ENCODE data around the gene C20orf202. TPM values are rescaled to one million over a fixed set of nuclear protein-coding genes. Genes with fewer than 3 reads are reported as not detected.

C20orf202 gene
- total and polyA plus RNA-seq, 2 experiments from 2014 or later = not detected

DNA sequence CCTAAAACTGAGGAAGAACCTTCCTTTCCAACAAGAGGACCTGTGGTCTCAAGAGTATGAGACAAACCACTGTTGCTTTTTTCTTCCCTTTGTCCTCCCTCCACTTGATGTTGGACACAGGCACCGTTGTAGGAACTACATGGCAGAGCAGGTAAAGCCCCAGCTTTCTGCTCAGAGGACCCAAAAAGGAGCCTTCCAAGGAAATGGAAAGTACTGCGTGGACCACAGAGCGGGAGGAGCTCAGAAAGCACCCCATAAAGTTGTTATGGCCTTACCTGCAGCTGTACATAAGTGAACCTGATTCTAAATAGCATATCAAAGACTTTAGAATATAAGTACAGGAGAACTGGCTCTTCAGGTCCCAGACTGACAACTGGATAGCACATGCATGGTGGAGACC lies 47.9 kb upstream of the C20orf202 start:
- no peaks in the 10 kb centered on the region for H3K4me1 ChIP-seq (ENCODE audit: insufficient read depth)
- no peaks in the 10 kb centered on the region for H3K79me2 ChIP-seq (replicated peaks; ENCODE audit: insufficient read depth)
- peaks cover 1% of the 10 kb centered on the region; the same call in 1 of the 2 replicates for H4K20me1 ChIP-seq (replicated peaks; ENCODE audit: insufficient read depth)
- ATAC-seq (no peak), DNase-seq (ENCODE audit: low spot score) (no peak)
- H3K27ac Mint-ChIP-seq = no peak overlapping the region
- H3K27ac ChIP-seq (ENCODE audit: low read depth) = no peak overlapping the region
- H3K9me3 Mint-ChIP-seq = no peaks in the 10 kb centered on the region
- H3K36me3 ChIP-seq (ENCODE audit: insufficient read depth) = no peaks in the 10 kb centered on the region
- no peak for TF ChIP-seq ZNF114 (CRISPR knock-in tag; IDR thresholded peaks at IDR 0.05)
- TF ChIP-seq, protein P1, sequence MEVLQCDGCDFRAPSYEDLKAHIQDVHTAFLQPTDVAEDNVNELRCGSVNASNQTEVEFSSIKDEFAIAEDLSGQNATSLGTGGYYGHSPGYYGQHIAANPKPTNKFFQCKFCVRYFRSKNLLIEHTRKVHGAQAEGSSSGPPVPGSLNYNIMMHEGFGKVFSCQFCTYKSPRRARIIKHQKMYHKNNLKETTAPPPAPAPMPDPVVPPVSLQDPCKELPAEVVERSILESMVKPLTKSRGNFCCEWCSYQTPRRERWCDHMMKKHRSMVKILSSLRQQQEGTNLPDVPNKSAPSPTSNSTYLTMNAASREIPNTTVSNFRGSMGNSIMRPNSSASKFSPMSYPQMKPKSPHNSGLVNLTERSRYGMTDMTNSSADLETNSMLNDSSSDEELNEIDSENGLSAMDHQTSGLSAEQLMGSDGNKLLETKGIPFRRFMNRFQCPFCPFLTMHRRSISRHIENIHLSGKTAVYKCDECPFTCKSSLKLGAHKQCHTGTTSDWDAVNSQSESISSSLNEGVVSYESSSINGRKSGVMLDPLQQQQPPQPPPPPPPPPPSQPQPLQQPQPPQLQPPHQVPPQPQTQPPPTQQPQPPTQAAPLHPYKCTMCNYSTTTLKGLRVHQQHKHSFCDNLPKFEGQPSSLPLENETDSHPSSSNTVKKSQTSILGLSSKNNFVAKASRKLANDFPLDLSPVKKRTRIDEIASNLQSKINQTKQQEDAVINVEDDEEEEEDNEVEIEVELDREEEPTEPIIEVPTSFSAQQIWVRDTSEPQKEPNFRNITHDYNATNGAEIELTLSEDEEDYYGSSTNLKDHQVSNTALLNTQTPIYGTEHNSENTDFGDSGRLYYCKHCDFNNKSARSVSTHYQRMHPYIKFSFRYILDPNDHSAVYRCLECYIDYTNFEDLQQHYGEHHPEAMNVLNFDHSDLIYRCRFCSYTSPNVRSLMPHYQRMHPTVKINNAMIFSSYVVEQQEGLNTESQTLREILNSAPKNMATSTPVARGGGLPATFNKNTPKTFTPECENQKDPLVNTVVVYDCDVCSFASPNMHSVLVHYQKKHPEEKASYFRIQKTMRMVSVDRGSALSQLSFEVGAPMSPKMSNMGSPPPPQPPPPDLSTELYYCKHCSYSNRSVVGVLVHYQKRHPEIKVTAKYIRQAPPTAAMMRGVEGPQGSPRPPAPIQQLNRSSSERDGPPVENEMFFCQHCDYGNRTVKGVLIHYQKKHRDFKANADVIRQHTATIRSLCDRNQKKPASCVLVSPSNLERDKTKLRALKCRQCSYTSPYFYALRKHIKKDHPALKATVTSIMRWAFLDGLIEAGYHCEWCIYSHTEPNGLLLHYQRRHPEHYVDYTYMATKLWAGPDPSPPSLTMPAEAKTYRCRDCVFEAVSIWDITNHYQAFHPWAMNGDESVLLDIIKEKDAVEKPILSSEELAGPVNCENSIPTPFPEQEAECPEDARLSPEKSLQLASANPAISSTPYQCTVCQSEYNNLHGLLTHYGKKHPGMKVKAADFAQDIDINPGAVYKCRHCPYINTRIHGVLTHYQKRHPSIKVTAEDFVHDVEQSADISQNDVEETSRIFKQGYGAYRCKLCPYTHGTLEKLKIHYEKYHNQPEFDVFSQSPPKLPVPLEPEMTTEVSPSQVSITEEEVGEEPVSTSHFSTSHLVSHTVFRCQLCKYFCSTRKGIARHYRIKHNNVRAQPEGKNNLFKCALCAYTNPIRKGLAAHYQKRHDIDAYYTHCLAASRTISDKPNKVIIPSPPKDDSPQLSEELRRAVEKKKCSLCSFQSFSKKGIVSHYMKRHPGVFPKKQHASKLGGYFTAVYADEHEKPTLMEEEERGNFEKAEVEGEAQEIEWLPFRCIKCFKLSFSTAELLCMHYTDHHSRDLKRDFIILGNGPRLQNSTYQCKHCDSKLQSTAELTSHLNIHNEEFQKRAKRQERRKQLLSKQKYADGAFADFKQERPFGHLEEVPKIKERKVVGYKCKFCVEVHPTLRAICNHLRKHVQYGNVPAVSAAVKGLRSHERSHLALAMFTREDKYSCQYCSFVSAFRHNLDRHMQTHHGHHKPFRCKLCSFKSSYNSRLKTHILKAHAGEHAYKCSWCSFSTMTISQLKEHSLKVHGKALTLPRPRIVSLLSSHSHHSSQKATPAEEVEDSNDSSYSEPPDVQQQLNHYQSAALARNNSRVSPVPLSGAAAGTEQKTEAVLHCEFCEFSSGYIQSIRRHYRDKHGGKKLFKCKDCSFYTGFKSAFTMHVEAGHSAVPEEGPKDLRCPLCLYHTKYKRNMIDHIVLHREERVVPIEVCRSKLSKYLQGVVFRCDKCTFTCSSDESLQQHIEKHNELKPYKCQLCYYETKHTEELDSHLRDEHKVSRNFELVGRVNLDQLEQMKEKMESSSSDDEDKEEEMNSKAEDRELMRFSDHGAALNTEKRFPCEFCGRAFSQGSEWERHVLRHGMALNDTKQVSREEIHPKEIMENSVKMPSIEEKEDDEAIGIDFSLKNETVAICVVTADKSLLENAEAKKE (CRISPR knock-in tag; IDR thresholded peaks at IDR 0.05) = no peak
- TF ChIP-seq JUNB (IDR thresholded peaks at IDR 0.05; ENCODE audit: unreplicated experiment) = no peak
- no peak for TF ChIP-seq CREB1 (CRISPR knock-in tag; IDR thresholded peaks at IDR 0.05; ENCODE audit: low read depth)
- no peak for TF ChIP-seq POLR2AphosphoS5 (IDR thresholded peaks at IDR 0.05; ENCODE audit: low read depth)
- no peak for TF ChIP-seq NANOG (IDR thresholded peaks at IDR 0.05; ENCODE audit: borderline replicate concordance)
- TF ChIP-seq, protein P2, sequence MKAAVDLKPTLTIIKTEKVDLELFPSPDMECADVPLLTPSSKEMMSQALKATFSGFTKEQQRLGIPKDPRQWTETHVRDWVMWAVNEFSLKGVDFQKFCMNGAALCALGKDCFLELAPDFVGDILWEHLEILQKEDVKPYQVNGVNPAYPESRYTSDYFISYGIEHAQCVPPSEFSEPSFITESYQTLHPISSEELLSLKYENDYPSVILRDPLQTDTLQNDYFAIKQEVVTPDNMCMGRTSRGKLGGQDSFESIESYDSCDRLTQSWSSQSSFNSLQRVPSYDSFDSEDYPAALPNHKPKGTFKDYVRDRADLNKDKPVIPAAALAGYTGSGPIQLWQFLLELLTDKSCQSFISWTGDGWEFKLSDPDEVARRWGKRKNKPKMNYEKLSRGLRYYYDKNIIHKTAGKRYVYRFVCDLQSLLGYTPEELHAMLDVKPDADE (IDR thresholded peaks at IDR 0.05) = no peak
- TF ChIP-seq, protein P3, sequence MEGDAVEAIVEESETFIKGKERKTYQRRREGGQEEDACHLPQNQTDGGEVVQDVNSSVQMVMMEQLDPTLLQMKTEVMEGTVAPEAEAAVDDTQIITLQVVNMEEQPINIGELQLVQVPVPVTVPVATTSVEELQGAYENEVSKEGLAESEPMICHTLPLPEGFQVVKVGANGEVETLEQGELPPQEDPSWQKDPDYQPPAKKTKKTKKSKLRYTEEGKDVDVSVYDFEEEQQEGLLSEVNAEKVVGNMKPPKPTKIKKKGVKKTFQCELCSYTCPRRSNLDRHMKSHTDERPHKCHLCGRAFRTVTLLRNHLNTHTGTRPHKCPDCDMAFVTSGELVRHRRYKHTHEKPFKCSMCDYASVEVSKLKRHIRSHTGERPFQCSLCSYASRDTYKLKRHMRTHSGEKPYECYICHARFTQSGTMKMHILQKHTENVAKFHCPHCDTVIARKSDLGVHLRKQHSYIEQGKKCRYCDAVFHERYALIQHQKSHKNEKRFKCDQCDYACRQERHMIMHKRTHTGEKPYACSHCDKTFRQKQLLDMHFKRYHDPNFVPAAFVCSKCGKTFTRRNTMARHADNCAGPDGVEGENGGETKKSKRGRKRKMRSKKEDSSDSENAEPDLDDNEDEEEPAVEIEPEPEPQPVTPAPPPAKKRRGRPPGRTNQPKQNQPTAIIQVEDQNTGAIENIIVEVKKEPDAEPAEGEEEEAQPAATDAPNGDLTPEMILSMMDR (conservative IDR thresholded peaks at IDR 0.05; ENCODE audit: low read depth in 2 of 2) = no peak
- TF ChIP-seq, protein P4, sequence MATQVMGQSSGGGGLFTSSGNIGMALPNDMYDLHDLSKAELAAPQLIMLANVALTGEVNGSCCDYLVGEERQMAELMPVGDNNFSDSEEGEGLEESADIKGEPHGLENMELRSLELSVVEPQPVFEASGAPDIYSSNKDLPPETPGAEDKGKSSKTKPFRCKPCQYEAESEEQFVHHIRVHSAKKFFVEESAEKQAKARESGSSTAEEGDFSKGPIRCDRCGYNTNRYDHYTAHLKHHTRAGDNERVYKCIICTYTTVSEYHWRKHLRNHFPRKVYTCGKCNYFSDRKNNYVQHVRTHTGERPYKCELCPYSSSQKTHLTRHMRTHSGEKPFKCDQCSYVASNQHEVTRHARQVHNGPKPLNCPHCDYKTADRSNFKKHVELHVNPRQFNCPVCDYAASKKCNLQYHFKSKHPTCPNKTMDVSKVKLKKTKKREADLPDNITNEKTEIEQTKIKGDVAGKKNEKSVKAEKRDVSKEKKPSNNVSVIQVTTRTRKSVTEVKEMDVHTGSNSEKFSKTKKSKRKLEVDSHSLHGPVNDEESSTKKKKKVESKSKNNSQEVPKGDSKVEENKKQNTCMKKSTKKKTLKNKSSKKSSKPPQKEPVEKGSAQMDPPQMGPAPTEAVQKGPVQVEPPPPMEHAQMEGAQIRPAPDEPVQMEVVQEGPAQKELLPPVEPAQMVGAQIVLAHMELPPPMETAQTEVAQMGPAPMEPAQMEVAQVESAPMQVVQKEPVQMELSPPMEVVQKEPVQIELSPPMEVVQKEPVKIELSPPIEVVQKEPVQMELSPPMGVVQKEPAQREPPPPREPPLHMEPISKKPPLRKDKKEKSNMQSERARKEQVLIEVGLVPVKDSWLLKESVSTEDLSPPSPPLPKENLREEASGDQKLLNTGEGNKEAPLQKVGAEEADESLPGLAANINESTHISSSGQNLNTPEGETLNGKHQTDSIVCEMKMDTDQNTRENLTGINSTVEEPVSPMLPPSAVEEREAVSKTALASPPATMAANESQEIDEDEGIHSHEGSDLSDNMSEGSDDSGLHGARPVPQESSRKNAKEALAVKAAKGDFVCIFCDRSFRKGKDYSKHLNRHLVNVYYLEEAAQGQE (IDR thresholded peaks at IDR 0.05; ENCODE audit: unreplicated experiment) = no peak
- no peak for TF ChIP-seq EZH2phosphoT487 (IDR thresholded peaks at IDR 0.05; ENCODE audit: unreplicated experiment)
- TF ChIP-seq EZH2 (IDR thresholded peaks at IDR 0.05; ENCODE audit: low read depth, unreplicated experiment) = no peak
- H3K36me3 Mint-ChIP-seq (ENCODE audit: low read depth) = peaks cover 16% of the 10 kb centered on the region; the same call in 2 of the 3 replicates
- H3K27me3 ChIP-seq (ENCODE audit: insufficient read depth) = no peaks in the 10 kb centered on the region
- no peaks in the 10 kb centered on the region for H3F3A ChIP-seq (replicated peaks; ENCODE audit: low read depth)
- H2AFZ ChIP-seq = no peak overlapping the region
- H3K4me1 Mint-ChIP-seq = no peaks in the 10 kb centered on the region
- no peak overlapping the region for H3K4me2 ChIP-seq
- no peak overlapping the region for H3K4me3 Mint-ChIP-seq
- H3K9me2 ChIP-seq (ENCODE audit: insufficient read depth) = no peaks in the 10 kb centered on the region
- no peak overlapping the region for H3K4me3 ChIP-seq
- peaks cover 1% of the 10 kb centered on the region for H3K27me3 Mint-ChIP-seq (ENCODE audit: insufficient read depth, low read depth, poor library complexity)
